Spleen (tissue), 11 donors: ENCODE results near the gene C21orf58. TPM values are rescaled to one million over a fixed set of nuclear protein-coding genes. Genes with fewer than 3 reads are reported as not detected.

Experiments used
- DNase-seq: peaks from one replicate; pipeline ENCODE4 v3.0.0-alpha.2; 2020
- H3K27ac ChIP-seq, 8 donors: fragments of 200-600 bp; sonication (generic) in 7 of 8; 1 replicate in 4 of 8; 2 replicates in 4 of 8; pipeline versions ENCODE4 v1.5.0 to v1.8.0; 2016 to 2021; ENCODE audit warnings: inconsistent platforms in 4 of 8, mild to moderate bottlenecking in 4 of 8, moderate library complexity in 1 of 8
- H3K27me3 ChIP-seq, 7 donors: fragments of 200-600 bp; sonication (generic) in 6 of 7; replicated peaks in 1 of 7; 1 replicate in 4 of 7; 2 replicates in 3 of 7; pipeline versions ENCODE4 v1.5.0 to v1.8.0; 2016 to 2021; ENCODE audit warnings: inconsistent platforms in 3 of 7, mild to moderate bottlenecking in 1 of 7
- H3K36me3 ChIP-seq, 6 donors: fragments of 200-600 bp; sonication (generic) in 5 of 6; 1 replicate in 4 of 6; 2 replicates in 2 of 6; pipeline versions ENCODE4 v1.5.0 to v1.8.0; 2016 to 2021; ENCODE audit warnings: inconsistent platforms in 2 of 6
- H3K4me1 ChIP-seq, 6 donors: fragments of 200-600 bp; sonication (generic) in 5 of 6; 1 replicate in 3 of 6; 2 replicates in 3 of 6; pipeline versions ENCODE4 v1.5.0 to v1.8.0; 2016 to 2021; ENCODE audit warnings: inconsistent platforms in 3 of 6
- H3K4me3 ChIP-seq, 8 donors: fragments of 200-600 bp; sonication (generic) in 7 of 8; 1 replicate in 4 of 8; 2 replicates in 4 of 8; pipeline versions ENCODE4 v1.5.0 to v1.8.0; 2016 to 2021; ENCODE audit warnings: inconsistent platforms in 4 of 8, mild to moderate bottlenecking in 4 of 8, moderate library complexity in 2 of 8
- H3K9me3 ChIP-seq, 8 donors: fragments of 200-600 bp; sonication (generic) in 7 of 8; 1 replicate in 4 of 8; 2 replicates in 4 of 8; pipeline versions ENCODE4 v1.5.0 to v1.8.0; 2016 to 2021; ENCODE audit warnings: inconsistent platforms in 4 of 8
- CTCF ChIP-seq, 11 experiments: fragments of 200-600 bp in 7 of 11; fragments of 450-650 bp in 4 of 11; sonication (generic) in 4 of 11; IDR thresholded peaks in 8 of 11; conservative IDR thresholded peaks in 3 of 11; 1 replicate in 7 of 11; 2 replicates in 4 of 11; pipeline versions ENCODE4 v1.4.0 to v1.8.0; 2016 to 2021; ENCODE audit warnings: antibody characterized with exemption in 11 of 11, inconsistent platforms in 4 of 11, mild to moderate bottlenecking in 1 of 11
- POLR2A ChIP-seq, 3 donors: fragments of 450-650 bp; IDR thresholded peaks; one replicate each; pipeline ENCODE4 v1.5.1; 2017; ENCODE audit warnings: antibody characterized with exemption in 3 of 3, mild to moderate bottlenecking in 1 of 3
- POLR2AphosphoS5 ChIP-seq, 3 donors: sonication (generic); formaldehyde crosslinking; IDR thresholded peaks; one replicate each; pipeline ENCODE4 v1.5.1; 2017; ENCODE audit warnings: antibody characterized with exemption in 3 of 3
- WGBS, 5 donors: extraction: QIAGEN DNeasy Blood & Tissue Kit in 3 of 5; methylation state at CpG; one replicate each; pipeline versions ENCODE4 v1.1.5 to v1.1.7; 2013 to 2018; 5-methylcytosine and 5-hydroxymethylcytosine counted together
- intact Hi-C: fragments of 100-400 bp; cut with DNase I; formaldehyde crosslinking; loops from one replicate; pipeline ENCODE4 v1.15.0; 2023; ENCODE audit warnings: low total_unique reads
- polyA plus RNA-seq, 3 donors: library from polyadenylated mRNA; stranded (reverse); fragments of 200-250 nt; gene quantifications; one replicate each; pipeline ENCODE4 v1.2.1, GENCODE V29; 2013
- total RNA-seq, 7 donors: library from RNA; depleted of rRNA in 3 of 7; stranded (reverse); fragments of >200 nt in 3 of 7; fragmentation: NEBNext Ultra II Directional in 4 of 7; extraction: Animal tissue kit (Norgen Biotek cat#: 25700) in 4 of 7; gene quantifications; one replicate each; pipeline versions ENCODE4 v1.1.0 to v1.2.1, GENCODE V29; 2016 to 2021
- donor health status: healthy with polysubstance abuse.
- donor health status: DM: no; HTN: no; CAD: no; lungs with moderate emphysema.
- donor health status: DM: no; HTN: no; CAD: no.
- donor health status: Bipolar disorder and iron deficiency.
- donor health status: healthy.
- donor health status: DM: no; HTN: no; CAD: no.
- donor health status: DM: yes; HTN: yes; CAD: no.

The C21orf58 gene
- total and polyA plus RNA-seq, 10 donors = 1.4 to 5.8 (median 3.9) TPM

GRCh38 chr21:46354046-46354445, 30.4 kb upstream of the C21orf58 start:
- H3K4me1 ChIP-seq = no peaks in the 10 kb centered on the region
- H3K9me3 ChIP-seq = no peaks in the 10 kb centered on the region
- intact Hi-C loops = no loop called here
- H3K27me3 ChIP-seq = no peaks in the 10 kb centered on the region
- 84 to 97% (median 93%) methylated on average over 16 of the region's 16 CpGs for WGBS, 5 donors
- no peak overlapping the region for H3K27ac ChIP-seq
- no peak for DNase-seq
- peaks cover 0 to 100% (median 91%) of the 10 kb centered on the region in 6 donors for H3K36me3 ChIP-seq
- no peak for TF ChIP-seq CTCF (IDR thresholded peaks at IDR 0.05 in 8 of 11, conservative IDR thresholded peaks at IDR 0.05 in 3 of 11)
- no peak for TF ChIP-seq POLR2AphosphoS5 (IDR thresholded peaks at IDR 0.05)
- H3K4me3 ChIP-seq = no peak overlapping the region

- no peak overlapping the region for H3K4me3 ChIP-seq
- no peak for DNase-seq
- no peaks in the 10 kb centered on the region for H3K4me1 ChIP-seq
- H3K27ac ChIP-seq = no peak overlapping the region
- H3K27me3 ChIP-seq = no peaks in the 10 kb centered on the region
- intact Hi-C loops = no loop called here
- peaks cover 0 to 100% (median 92%) of the 10 kb centered on the region in 6 donors for H3K36me3 ChIP-seq
- WGBS, 5 donors = 87 to 97% (median 93%) methylated on average over 14 of the region's 14 CpGs
- TF ChIP-seq POLR2A (IDR thresholded peaks at IDR 0.05) (no peak), CTCF (IDR thresholded peaks at IDR 0.05 in 8 of 11, conservative IDR thresholded peaks at IDR 0.05 in 3 of 11) (no peak)
- no peaks in the 10 kb centered on the region for H3K9me3 ChIP-seq
Observed at GRCh38 chr21:46352913-46353312, 29.2 kb upstream of the C21orf58 start.

DNA sequence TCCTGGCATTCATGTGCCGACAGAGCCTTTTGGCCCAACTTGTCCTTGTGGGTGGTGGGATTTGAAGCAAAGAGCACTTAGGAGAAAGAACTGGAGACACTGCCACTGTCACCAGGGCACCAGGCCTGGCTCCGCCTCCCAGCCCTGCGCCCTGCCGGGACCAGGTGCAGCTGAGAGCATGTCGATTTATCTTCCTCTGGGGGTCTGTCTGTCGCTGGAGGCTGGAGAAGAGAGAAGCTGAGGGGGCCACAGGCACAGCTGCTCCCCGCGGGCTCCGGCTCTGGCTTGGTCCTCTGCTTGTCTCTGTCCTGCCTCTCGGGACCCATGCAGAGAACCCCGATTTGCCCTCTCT, 28.5 kb upstream of the C21orf58 start:
- WGBS, 5 donors = 90 to 97% (median 95%) methylated on average over 9 to 11 of the region's 11 CpGs
- no peak overlapping the region for H3K27ac ChIP-seq
- DNase-seq = no peak
- H3K4me3 ChIP-seq = no peak overlapping the region
- no peak for TF ChIP-seq POLR2A (IDR thresholded peaks at IDR 0.05)
- TF ChIP-seq CTCF (IDR thresholded peaks at IDR 0.05 in 8 of 11, conservative IDR thresholded peaks at IDR 0.05 in 3 of 11) = no peak
- no peak for TF ChIP-seq POLR2AphosphoS5 (IDR thresholded peaks at IDR 0.05)
- no peaks in the 10 kb centered on the region for H3K27me3 ChIP-seq
- H3K36me3 ChIP-seq = peaks cover 2 to 100% (median 93%) of the 10 kb centered on the region in 6 donors
- intact Hi-C loops = no loop called here
- H3K9me3 ChIP-seq = no peaks in the 10 kb centered on the region
- no peaks in the 10 kb centered on the region for H3K4me1 ChIP-seq

GRCh38 chr21:46351476-46352163, 27.9 kb upstream of the C21orf58 start:
- Histone ChIP-seq H3K27ac (no peak overlapping the region), H3K4me3 (no peak overlapping the region), H3K4me1 (no peaks in the 10 kb centered on the region), H3K36me3 (peaks cover 7 to 100% (median 95%) of the 10 kb centered on the region in 6 donors), H3K27me3 (no peaks in the 10 kb centered on the region), H3K9me3 (no peaks in the 10 kb centered on the region)
- no peak for DNase-seq
- TF ChIP-seq CTCF (IDR thresholded peaks at IDR 0.05 in 8 of 11, conservative IDR thresholded peaks at IDR 0.05 in 3 of 11) (no peak), POLR2A (IDR thresholded peaks at IDR 0.05) (no peak), POLR2AphosphoS5 (IDR thresholded peaks at IDR 0.05) (no peak)
- 89 to 97% (median 96%) methylated on average over 10 to 11 of the region's 11 CpGs for WGBS, 5 donors
- intact Hi-C loops = no loop called here
